GM12878 (cell line): Measurements from ENCODE around the gene UBAP1. TPM values are rescaled to one million over a fixed set of nuclear protein-coding genes. Genes with fewer than 3 reads are reported as not detected.
A peak's percentile ranks its signal among the peaks of the same experiment; 100 is the strongest.

Experiments used
- ATAC-seq: fragments of 200-7000 bp; cut with Tn5 transposase; 3 replicates; pipeline ENCODE4 v1.9.1; 2020; ENCODE audit warnings: mild to moderate bottlenecking, moderate library complexity
- BruUV-seq: library from RNA; stranded (reverse); fragments of 400-500 nt; replicated peaks from 2 replicates; lab custom pipeline; 2021; lab: Mats Ljungman, UMichigan
- CTCF ChIA-PET: fragments of 300-600 bp; sonication (Branson Sonifier 250); formaldehyde crosslinking; extraction: SDS; loops from one replicate; lab custom pipeline; 2021; ENCODE audit warnings: inconsistent platforms; lab: Yijun Ruan, JAX
- POLR2A ChIA-PET: fragments of 350-600 bp; formaldehyde crosslinking; extraction: SDS; loops from one replicate; lab custom pipeline; 2021; ENCODE audit warnings: inconsistent platforms; lab: Charles Lee
- RAD21 ChIA-PET: fragments of 300-600 bp; sonication (Branson Sonifier 250); formaldehyde crosslinking; loops from one replicate; lab custom pipeline; 2023; ENCODE audit warnings: antibody characterized with exemption; ENCODE audit not compliant: unreplicated experiment; lab: Charles Lee
- SMC1A ChIA-PET: fragments of 300-600 bp; sonication (Branson Sonifier 250); formaldehyde crosslinking; loops from one replicate; lab custom pipeline; 2023; ENCODE audit not compliant: unreplicated experiment, uncharacterized antibody; lab: Charles Lee
- DNase-seq: peaks from one replicate; pipeline ENCODE4 v3.0.0-alpha.2; 2011; ENCODE audit warnings: low read depth, low spot score
- FAIRE-seq: peaks from 3 replicates; lab custom pipeline; 2011; peaks lifted over from hg19 to GRCh38; lab: Jason Lieb, UNC
- H2AFZ ChIP-seq: 2 replicates; pipeline ENCODE4 v1.6.0; 2011; ENCODE audit warnings: low read depth, low read length, control low read depth; ENCODE audit not compliant: control insufficient read depth
- H3K27ac ChIP-seq: 2 replicates; pipeline ENCODE4 v1.5.1; 2011; ENCODE audit warnings: control low read depth; ENCODE audit not compliant: control insufficient read depth, insufficient read depth
- H3K27me3 ChIP-seq, 2 experiments: replicated peaks in 1 of 2; 2 replicates each; pipeline versions ENCODE4 v1.6.0 to v1.6.1; 2011; ENCODE audit warnings: low read length in 1 of 2; ENCODE audit not compliant: control insufficient read depth in 2 of 2, insufficient read depth in 2 of 2
- H3K36me3 ChIP-seq, 2 experiments: 2 replicates each; pipeline ENCODE4 v1.5.1; 2011; ENCODE audit warnings: low read length in 1 of 2; ENCODE audit not compliant: control insufficient read depth in 2 of 2, insufficient read depth in 2 of 2
- H3K4me1 ChIP-seq: 2 replicates; pipeline ENCODE4 v1.6.1; 2011; ENCODE audit warnings: mild to moderate bottlenecking, low read length, moderate library complexity, mixed read lengths; ENCODE audit not compliant: control insufficient read depth, insufficient read depth
- H3K4me2 ChIP-seq: 2 replicates; pipeline ENCODE4 v1.6.0; 2011; ENCODE audit warnings: control low read depth; ENCODE audit not compliant: control insufficient read depth, insufficient read depth
- H3K4me3 ChIP-seq: fragments of 200-600 bp; sonication (generic); 2 replicates; pipeline ENCODE4 v1.5.1; 2016
- H3K79me2 ChIP-seq: 2 replicates; pipeline ENCODE4 v1.6.0; 2011; ENCODE audit warnings: low read length; ENCODE audit not compliant: control insufficient read depth, insufficient read depth
- H3K9ac ChIP-seq: 2 replicates; pipeline ENCODE4 v1.8.0; 2011; ENCODE audit warnings: low read length, control low read depth, mixed read lengths; ENCODE audit not compliant: control insufficient read depth, insufficient read depth
- H3K9me3 ChIP-seq: replicated peaks from 3 replicates; pipeline ENCODE4 v1.5.1; 2011; ENCODE audit warnings: mild to moderate bottlenecking, low read length; ENCODE audit not compliant: control insufficient read depth, insufficient read depth
- H4K20me1 ChIP-seq: 2 replicates; pipeline ENCODE4 v1.6.0; 2011; ENCODE audit not compliant: control insufficient read depth, insufficient read depth
- MYB ChIP-seq: fragments of 150-350 bp; IDR thresholded peaks from 2 replicates; pipeline ENCODE4 v1.6.1; 2014; ENCODE audit warnings: mild to moderate bottlenecking, low read depth, low read length, borderline replicate concordance
- NR2C2 ChIP-seq: IDR thresholded peaks from 2 replicates; pipeline ENCODE4 v1.6.1; 2011; ENCODE audit warnings: borderline replicate concordance, low read depth; ENCODE audit not compliant: control insufficient read depth, insufficient read length
- SMAD1 ChIP-seq: fragments of 450-650 bp; IDR thresholded peaks from 2 replicates; pipeline ENCODE4 v1.6.1; 2018; ENCODE audit warnings: mild to moderate bottlenecking, low read depth; ENCODE audit not compliant: partially characterized antibody
- SMAD5 ChIP-seq: IDR thresholded peaks from 2 replicates; pipeline ENCODE4 v1.6.1; 2016; ENCODE audit warnings: antibody characterized with exemption, low read depth
- SMC3 ChIP-seq: IDR thresholded peaks from 2 replicates; pipeline ENCODE4 v1.6.1; 2011; ENCODE audit warnings: low read length, improper control_type of control experiment, borderline replicate concordance
- SREBF2 ChIP-seq: IDR thresholded peaks from 2 replicates; pipeline ENCODE4 v1.6.1; 2012; ENCODE audit warnings: mild to moderate bottlenecking, low read length
- TBL1XR1 ChIP-seq: IDR thresholded peaks from 2 replicates; pipeline ENCODE4 v1.6.1; 2012; ENCODE audit warnings: low read depth, low read length, improper control_type of control experiment
- WGBS: methylation state at CpG from one replicate; pipeline ENCODE4 v1.1.6; 2016; ENCODE audit warnings: low lambda C conversion rate; ENCODE audit not compliant: insufficient replicate concordance, insufficient coverage; ENCODE audit errors: missing lambda C conversion rate; 5-methylcytosine and 5-hydroxymethylcytosine counted together
- in situ Hi-C: fragments of 300-500 bp; cut with MboI; formaldehyde crosslinking; loops from 9 replicates; pipeline ENCODE4 v1.14.3; 2018; ENCODE audit warnings: mixed read lengths
- intact Hi-C: fragments of 100-400 bp; cut with micrococcal nuclease; formaldehyde crosslinking; loops from one replicate; pipeline ENCODE4 v1.14.2; 2022; ENCODE audit not compliant: unreplicated experiment
- polyA plus RNA-seq, 11 experiments: library from polyadenylated mRNA; depleted of rRNA in 4 of 11; unstranded in 6 of 11; stranded (reverse) in 5 of 11; fragments of >200 nt; fragmentation: Nextera tagmentation in 4 of 11; fragmentation: Illumina TruSeq in 1 of 11; extraction: Ambion mirVana in 4 of 11; extraction: Trizol in 1 of 11; gene quantifications; 1 replicate in 1 of 11; 2 replicates in 10 of 11; pipeline versions ENCODE4 v1.2.1 to v1.2.3, GENCODE V29; 2011 to 2016; ENCODE audit warnings: inconsistent platforms in 2 of 11, missing spikeins in 2 of 11, low read depth in 1 of 11
- total RNA-seq, 4 experiments: library from RNA; depleted of rRNA in 3 of 4; stranded (reverse); fragments of >200 nt in 3 of 4; fragmentation: Illumina TruSeq in 1 of 4; extraction: Trizol in 1 of 4; gene quantifications; 2 replicates each; pipeline versions ENCODE4 v1.2.1 to v1.2.3, GENCODE V29; 2013 to 2021
- TF ChIP-seq, protein P1 (sequence below), 3 experiments: IDR thresholded peaks in 2 of 3; conservative IDR thresholded peaks in 1 of 3; 2 replicates each; pipeline ENCODE4 v1.5.1; 2011; ENCODE audit warnings: low read depth in 3 of 3, low read length in 3 of 3, mild to moderate bottlenecking in 3 of 3, control low read depth in 2 of 3, moderate library complexity in 2 of 3, inconsistent platforms in 1 of 3, mixed read lengths in 1 of 3; ENCODE audit not compliant: control insufficient read depth in 2 of 3, insufficient read depth in 1 of 3; ENCODE audit errors: extremely low read depth in 1 of 3
- TF ChIP-seq, protein P2 (sequence below): fragments of 450-650 bp; IDR thresholded peaks from 2 replicates; pipeline ENCODE4 v1.6.1; 2017; ENCODE audit warnings: mild to moderate bottlenecking, moderate library complexity

The UBAP1 gene
- total and polyA plus RNA-seq, 10 of the 15 experiments (the other 5 are each of a cell fraction or from before 2014, with no cell fraction given) = 2.1 to 47.9 (median 27.2) TPM

DNA sequence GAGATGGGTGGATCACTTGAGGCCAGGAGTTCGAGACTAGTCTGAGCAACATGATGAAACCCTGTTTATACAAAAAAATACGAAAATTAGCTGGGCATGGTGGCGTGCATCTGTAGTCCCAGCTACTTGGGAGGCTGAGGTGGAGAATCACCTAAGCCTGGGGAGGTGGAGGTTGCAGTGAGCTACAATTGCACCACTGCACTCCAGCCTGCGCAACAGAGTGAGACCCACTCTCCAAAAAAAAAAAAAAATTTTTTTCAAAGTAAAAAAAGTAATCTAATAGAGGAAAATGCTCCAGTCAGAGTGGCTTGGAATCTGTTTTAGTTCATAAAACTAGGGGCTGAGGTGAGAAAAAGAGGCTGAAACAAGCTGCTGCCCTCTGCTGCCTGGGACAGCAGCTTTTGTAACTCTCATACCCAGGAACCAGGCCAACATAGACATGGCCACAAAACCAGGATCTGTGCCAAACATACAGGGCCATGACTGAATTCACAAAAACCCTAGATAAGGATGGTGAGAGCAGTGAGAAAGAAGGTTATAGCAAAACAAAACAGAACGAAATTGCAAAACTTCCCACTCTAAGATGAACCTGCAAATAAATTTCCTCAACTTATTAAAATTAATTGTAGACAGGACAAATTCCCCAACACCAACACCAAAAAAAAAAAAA lies 39.2 kb upstream of the UBAP1 start:
- no peaks in the 10 kb centered on the region for H3K79me2 ChIP-seq
- TF ChIP-seq, protein P1, sequence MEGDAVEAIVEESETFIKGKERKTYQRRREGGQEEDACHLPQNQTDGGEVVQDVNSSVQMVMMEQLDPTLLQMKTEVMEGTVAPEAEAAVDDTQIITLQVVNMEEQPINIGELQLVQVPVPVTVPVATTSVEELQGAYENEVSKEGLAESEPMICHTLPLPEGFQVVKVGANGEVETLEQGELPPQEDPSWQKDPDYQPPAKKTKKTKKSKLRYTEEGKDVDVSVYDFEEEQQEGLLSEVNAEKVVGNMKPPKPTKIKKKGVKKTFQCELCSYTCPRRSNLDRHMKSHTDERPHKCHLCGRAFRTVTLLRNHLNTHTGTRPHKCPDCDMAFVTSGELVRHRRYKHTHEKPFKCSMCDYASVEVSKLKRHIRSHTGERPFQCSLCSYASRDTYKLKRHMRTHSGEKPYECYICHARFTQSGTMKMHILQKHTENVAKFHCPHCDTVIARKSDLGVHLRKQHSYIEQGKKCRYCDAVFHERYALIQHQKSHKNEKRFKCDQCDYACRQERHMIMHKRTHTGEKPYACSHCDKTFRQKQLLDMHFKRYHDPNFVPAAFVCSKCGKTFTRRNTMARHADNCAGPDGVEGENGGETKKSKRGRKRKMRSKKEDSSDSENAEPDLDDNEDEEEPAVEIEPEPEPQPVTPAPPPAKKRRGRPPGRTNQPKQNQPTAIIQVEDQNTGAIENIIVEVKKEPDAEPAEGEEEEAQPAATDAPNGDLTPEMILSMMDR (IDR thresholded peaks at IDR 0.05 in 2 of 3, conservative IDR thresholded peaks at IDR 0.05 in 1 of 3; ENCODE audit: control insufficient read depth in 2 of 3, extremely low read depth in 1 of 3, insufficient read depth in 1 of 3, low read depth in 3 of 3, low read length in 3 of 3) = peak; percentile 15 to 38 (median 21); a peak in 4 of 6 replicates
- TF ChIP-seq MYB (no peak), SMC3 (peak; percentile 15; the same call in 1 of the 2 replicates)
- no peak overlapping the region for H3K4me3 ChIP-seq
- no peak for DNase-seq
- no peak overlapping the region for H3K4me2 ChIP-seq
- no peak overlapping the region for H3K27ac ChIP-seq
- peak; percentile 77 for ATAC-seq
- intact Hi-C loops (no loop called here), in situ Hi-C loops (no loop called here)
- no peaks in the 10 kb centered on the region for H3K4me1 ChIP-seq
- H3K9ac ChIP-seq = no peak overlapping the region
- H3K27me3 ChIP-seq = no peaks in the 10 kb centered on the region
- FAIRE-seq = no peak
- SMC1A ChIA-PET = interaction anchor here (0.7 to 1.1 kb wide), 2 partner anchors 10 to 65 kb away, joined by 3 read pairs; no protein-coding TSS in a partner anchor
- RAD21 ChIA-PET = no interaction called here
- CTCF ChIA-PET = interaction anchor here (0.7 kb wide), 1 partner anchor 201 kb away, joined by 3 read pairs; no protein-coding TSS in a partner anchor
- BruUV-seq = no TSS peak
- POLR2A ChIA-PET = interaction anchor here (0.9 kb wide), 1 partner anchor 11 kb away, joined by 5 read pairs; no protein-coding TSS in a partner anchor
- H2AFZ ChIP-seq = no peak overlapping the region
- no peaks in the 10 kb centered on the region for H3K9me3 ChIP-seq
- no peaks in the 10 kb centered on the region for H4K20me1 ChIP-seq
- no peaks in the 10 kb centered on the region for H3K36me3 ChIP-seq
- WGBS = 39% methylated on average over 5 of the region's 5 CpGs

DNA sequence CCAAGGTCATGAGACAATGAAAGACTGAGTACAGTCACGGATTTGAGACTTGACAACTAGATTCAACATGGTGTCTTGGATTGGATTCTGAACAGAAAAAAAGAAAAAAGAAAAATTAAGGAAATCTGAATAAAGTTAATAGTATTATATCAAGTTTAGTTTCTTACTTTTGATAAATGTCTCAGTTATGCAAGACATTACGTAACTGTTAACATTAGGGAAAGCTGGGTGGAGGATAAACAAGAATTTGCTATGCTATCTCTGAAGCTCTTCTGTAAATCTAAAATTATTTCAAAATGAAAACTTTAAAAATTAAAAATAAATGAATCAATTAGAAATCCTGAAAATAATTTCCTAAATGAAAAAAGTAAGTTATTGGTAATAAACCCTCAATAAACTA lies 38.0 kb upstream of the UBAP1 start:
- Histone ChIP-seq H3K27me3 (no peaks in the 10 kb centered on the region), H3K4me3 (no peak overlapping the region), H3K4me2 (no peak overlapping the region), H2AFZ (no peak overlapping the region), H3K79me2 (no peaks in the 10 kb centered on the region), H3K9me3 (no peaks in the 10 kb centered on the region), H3K36me3 (no peaks in the 10 kb centered on the region), H4K20me1 (no peaks in the 10 kb centered on the region), H3K4me1 (no peaks in the 10 kb centered on the region), H3K9ac (no peak overlapping the region), H3K27ac (no peak overlapping the region)
- CTCF ChIA-PET = interaction anchor here (0.6 kb wide), 1 partner anchor 1619 kb away, joined by 3 read pairs; no protein-coding TSS in a partner anchor
- RAD21 ChIA-PET = no interaction called here
- intact Hi-C loops = no loop called here
- SMC1A ChIA-PET = interaction anchor here (0.5 to 0.9 kb wide), 3 partner anchors 17 to 199 kb away, joined by 3 read pairs; no protein-coding TSS in a partner anchor
- POLR2A ChIA-PET = no interaction called here
- 50% methylated on average over 2 of the region's 2 CpGs for WGBS
- no TSS peak for BruUV-seq
- DNase-seq (no peak), ATAC-seq (no peak), FAIRE-seq (no peak)
- in situ Hi-C loops = no loop called here
- TF ChIP-seq NR2C2 = no peak
- TF ChIP-seq, protein P2, sequence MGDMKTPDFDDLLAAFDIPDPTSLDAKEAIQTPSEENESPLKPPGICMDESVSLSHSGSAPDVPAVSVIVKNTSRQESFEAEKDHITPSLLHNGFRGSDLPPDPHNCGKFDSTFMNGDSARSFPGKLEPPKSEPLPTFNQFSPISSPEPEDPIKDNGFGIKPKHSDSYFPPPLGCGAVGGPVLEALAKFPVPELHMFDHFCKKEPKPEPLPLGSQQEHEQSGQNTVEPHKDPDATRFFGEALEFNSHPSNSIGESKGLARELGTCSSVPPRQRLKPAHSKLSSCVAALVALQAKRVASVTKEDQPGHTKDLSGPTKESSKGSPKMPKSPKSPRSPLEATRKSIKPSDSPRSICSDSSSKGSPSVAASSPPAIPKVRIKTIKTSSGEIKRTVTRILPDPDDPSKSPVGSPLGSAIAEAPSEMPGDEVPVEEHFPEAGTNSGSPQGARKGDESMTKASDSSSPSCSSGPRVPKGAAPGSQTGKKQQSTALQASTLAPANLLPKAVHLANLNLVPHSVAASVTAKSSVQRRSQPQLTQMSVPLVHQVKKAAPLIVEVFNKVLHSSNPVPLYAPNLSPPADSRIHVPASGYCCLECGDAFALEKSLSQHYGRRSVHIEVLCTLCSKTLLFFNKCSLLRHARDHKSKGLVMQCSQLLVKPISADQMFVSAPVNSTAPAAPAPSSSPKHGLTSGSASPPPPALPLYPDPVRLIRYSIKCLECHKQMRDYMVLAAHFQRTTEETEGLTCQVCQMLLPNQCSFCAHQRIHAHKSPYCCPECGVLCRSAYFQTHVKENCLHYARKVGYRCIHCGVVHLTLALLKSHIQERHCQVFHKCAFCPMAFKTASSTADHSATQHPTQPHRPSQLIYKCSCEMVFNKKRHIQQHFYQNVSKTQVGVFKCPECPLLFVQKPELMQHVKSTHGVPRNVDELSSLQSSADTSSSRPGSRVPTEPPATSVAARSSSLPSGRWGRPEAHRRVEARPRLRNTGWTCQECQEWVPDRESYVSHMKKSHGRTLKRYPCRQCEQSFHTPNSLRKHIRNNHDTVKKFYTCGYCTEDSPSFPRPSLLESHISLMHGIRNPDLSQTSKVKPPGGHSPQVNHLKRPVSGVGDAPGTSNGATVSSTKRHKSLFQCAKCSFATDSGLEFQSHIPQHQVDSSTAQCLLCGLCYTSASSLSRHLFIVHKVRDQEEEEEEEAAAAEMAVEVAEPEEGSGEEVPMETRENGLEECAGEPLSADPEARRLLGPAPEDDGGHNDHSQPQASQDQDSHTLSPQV = no peak
- no peak for TF ChIP-seq SMAD1
- TF ChIP-seq TBL1XR1 = no peak
- TF ChIP-seq SMAD5 = no peak
- TF ChIP-seq SREBF2 = no peak
